ENCODE results near the gene ACACB.

The ACACB gene

DNA sequence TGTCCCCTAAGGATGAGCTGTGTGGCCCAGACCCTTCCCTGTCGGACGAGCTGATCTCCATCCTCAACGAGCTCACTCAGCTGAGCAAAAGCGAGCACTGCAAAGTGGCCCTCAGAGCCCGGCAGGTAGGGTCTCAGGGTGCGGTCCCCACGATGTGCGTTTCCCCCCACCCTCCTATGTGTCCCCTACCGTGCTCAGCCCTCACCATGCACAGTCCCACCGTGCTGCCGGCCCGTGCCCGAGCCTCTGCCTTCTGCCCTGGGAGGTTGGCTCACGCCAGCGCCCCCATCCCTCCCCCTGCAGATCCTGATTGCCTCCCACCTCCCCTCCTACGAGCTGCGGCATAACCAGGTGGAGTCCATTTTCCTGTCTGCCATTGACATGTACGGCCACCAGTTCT, 106.1 kb downstream of the ACACB start:
- no peak for DNase-seq

DNA sequence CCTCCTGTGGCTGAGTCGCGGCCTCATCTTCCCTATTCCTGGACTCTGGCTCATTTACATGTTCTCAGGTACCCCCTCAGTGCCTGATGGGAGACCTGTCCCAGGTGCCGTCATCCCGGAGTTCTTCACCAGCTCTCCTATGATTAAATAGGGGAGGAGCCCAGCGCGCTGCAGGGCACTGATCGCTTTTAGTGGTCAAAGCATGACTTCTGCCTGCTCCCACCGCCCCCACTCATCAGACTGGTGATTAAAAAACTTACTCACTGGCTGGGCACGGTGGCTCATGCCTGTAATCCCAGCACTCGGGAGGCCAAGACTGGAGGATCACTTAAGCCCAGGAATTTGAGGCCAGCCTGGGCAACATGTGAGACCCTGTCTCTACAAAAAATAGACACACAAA, 106.8 kb downstream of the ACACB start:
- DNase-seq, result no peak

GRCh38 chr12:109223868-109224267, 107.5 kb downstream of the ACACB start:
- DNase-seq, result no peak

DNA sequence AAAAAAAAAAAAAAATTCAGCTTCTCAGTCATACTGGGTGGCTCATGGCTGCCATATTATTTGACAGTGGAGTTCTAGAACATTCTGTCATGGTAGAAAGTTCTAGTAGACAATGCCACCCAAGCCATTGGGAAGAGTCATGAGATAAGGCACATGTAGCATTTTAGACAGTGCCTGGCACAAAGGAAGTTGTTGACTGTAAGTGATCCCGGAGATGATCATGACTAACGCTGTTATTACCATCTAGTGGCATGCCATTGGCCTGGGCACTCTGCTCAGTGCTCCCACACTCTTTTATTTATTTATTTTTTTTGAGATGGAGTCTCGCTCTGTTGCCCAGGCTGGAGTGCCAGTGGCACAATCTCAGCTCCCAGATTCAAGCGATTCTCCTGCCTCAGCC, 112.3 kb downstream of the ACACB start:
- no peak for DNase-seq

DNA sequence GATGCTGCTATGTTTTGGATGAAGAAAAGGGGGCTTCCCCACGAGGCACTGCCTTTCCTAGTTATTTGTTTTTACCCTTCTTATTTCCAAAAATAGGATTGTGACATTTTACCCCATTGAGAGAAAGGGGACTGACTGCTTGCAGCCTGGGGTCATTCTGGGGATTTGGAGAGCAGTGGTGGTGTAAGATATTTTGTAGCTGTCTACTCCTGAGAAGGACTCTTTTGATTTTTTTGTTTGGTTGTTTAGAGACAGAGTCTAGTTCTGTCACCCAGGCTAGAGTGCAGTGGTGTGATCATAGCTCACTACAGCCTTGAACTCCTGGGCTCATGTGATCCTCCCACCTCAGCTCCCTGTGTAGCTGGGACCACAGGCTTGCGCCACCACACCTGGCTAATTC, 113.8 kb downstream of the ACACB start:
- no peak for DNase-seq

- no peak for DNase-seq
These were observed 116.3 kb downstream of the ACACB start for GRCh38 chr12:109232731-109233130.

DNA sequence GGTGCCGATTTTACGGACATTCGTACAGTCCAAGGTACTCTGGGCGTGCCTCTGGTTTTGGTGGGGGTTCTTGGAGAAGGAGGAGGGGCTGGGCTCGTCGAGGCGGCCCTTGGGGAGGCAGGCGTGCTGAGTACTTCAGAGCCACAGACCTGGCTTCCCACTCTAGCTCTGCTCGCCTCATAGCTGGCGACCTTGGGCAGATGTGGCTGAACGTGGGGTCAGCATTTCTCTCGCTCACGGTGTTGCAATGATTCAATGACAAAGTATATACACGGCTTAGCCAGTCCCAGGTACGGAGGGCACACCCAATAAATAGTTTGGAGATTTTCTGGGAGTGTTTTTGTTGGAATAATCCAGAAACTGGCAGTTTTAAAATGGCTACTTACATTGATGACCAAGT, 117.6 kb downstream of the ACACB start:
- DNase-seq, result no peak

DNA sequence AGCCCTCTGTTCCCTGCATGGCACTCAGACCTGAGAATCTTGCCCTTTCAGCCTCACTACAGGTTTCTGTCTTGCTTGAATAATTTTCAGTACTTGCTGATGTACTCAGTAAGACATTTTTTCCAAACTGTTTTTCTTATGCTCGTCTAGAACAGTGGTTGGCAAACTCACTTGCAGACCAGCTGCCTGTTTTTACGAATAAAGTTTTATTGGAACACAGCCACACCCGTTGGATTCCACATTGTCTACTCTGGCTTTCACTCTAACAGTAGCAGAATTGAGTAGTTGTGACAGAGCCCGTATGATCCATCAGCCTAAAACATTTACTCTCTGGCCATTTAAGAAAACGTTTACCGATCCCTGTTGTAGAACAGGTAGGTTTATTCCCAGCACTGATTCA, 119.9 kb downstream of the ACACB start:
- no peak for DNase-seq

- no peak for DNase-seq
These were observed 122.8 kb downstream of the ACACB start for GRCh38 chr12:109239179-109239578.

- no peak for DNase-seq
These were observed 123.3 kb downstream of the ACACB start for GRCh38 chr12:109239691-109240090.

DNA sequence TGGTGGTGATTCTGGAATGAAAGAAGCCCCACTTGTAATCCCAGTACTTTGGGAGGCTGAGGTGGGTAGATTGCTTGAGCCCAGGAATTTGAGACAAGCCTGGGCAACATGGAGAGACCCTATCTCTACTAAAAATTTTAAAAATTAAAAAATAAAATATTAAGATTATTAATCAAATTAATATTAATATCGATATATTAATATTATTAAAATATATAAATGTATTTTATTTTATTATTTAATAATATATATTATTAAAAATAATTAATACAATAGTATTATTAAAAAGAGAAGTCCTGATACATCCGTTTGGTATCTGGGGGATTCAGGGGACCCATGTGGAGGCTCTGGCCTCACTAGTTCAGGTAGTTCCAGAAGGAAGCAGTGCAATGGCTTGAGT, 124.0 kb downstream of the ACACB start:
- no peak for DNase-seq

DNA sequence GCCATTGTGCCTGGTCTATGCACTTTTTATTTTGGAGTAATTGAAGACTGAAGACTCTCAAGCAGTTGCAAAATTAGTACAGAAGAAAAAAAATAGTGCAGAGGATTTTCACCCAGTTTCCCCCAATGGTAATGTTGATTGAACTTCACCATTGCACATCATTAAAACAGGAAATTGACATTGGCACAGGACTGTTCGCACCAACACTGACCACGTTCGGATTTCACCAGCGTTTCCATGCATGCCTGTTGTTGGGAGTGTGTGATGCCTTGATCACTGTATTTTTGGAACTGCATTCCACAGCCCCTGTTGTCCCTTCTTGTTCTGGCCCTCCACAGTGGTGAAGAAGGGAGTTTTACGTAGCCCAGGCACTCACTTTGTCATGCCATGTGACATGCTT, 125.5 kb downstream of the ACACB start:
- DNase-seq, result no peak

GRCh38 chr12:109244073-109244472, 127.7 kb downstream of the ACACB start:
- no peak for DNase-seq

GRCh38 chr12:109246221-109246620, 129.8 kb downstream of the ACACB start:
- no peak for DNase-seq

GRCh38 chr12:109247831-109248654, 131.7 kb downstream of the ACACB start:
- DNase-seq, result no peak

DNA sequence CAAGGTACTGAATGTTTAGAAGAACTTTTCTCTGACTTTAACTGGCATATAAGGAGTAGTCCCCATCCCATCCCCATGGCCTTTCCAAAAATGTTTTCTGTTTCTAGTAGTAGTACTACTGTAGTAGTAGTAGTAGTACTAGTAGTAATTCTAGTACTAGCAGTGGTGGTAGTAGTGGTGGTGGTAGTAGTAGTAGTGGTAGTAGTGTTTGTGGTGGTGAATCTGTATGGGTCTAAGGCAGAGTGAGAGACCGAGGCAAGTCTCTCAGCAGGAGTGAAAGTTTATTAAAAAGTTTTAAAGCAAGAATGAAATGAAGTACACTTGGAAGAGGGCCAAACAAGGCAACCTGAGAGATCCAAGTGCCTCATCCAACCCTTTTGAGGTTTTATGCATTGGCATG, 134.1 kb downstream of the ACACB start:
- DNase-seq, result no peak

DNA sequence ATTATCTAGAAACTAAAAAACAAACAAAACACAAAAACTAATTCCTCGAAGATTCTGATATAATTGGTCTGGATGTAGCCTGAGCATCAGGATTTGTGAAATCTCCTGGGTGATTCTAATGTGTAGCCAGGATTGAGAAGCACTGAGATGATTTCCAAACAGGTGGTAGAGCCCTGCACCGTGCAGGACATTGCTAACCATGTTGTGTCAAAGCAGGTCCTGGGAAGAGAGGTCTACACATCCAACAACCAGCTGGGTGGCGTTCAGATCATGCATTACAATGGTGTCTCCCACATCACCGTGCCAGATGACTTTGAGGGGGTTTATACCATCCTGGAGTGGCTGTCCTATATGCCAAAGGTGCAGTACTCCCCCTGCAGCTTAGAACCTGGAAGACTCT, 136.4 kb downstream of the ACACB start:
- no peak for DNase-seq

GRCh38 chr12:109253913-109254544, 137.6 kb downstream of the ACACB start:
- DNase-seq, result no peak

- DNase-seq, result no peak
These were observed 139.0 kb downstream of the ACACB start for GRCh38 chr12:109255377-109255776.

GRCh38 chr12:109256011-109256410, 139.6 kb downstream of the ACACB start:
- no peak for DNase-seq

- DNase-seq, result no peak
These were observed 141.8 kb downstream of the ACACB start for GRCh38 chr12:109258201-109258600.

DNA sequence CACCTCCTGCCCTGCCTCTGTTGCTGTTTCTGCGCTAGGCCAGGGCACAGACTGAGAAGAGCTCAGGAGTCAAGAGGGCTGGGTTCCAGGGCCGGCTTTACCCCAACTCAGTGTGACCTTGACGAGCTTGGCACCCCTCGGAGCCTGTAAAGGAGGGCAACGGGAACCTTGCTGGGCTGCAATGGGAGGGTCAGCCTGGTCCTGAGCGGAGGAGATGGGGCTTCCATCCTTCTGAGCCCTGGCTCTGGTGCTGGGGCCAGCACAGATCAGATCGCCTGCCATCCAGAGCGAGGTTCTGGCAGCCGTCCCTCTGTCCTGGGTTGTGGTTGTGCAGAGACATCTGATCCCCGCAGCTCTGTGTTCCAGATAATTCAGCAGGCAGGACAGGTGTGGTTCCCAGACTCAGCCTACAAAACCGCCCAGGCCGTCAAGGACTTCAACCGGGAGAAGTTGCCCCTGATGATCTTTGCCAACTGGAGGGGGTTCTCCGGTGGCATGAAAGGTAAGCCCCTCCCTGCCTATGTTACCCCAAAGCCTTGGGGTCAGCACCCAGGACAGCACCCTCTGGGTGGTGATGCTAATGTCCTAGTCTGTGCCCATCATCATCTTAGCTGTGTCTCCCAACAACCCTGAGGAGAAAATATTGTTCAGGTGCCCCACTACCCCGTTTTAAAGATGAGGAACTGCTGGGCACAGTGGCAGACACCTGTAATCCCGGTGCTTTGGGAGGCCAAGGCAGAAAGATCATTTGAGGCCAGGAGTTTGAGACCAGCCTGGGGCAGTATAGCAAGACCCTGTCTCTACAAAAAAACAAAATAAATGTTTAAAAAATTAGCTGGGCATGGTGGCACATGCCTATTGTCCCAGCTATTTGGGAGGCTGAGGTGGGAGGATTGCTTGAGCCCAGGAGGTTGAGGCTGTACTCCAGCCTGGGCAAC, 142.5 kb downstream of the ACACB start:
- no peak for DNase-seq

- DNase-seq, result no peak
These were observed 143.1 kb downstream of the ACACB start for GRCh38 chr12:109259545-109259895.

DNA sequence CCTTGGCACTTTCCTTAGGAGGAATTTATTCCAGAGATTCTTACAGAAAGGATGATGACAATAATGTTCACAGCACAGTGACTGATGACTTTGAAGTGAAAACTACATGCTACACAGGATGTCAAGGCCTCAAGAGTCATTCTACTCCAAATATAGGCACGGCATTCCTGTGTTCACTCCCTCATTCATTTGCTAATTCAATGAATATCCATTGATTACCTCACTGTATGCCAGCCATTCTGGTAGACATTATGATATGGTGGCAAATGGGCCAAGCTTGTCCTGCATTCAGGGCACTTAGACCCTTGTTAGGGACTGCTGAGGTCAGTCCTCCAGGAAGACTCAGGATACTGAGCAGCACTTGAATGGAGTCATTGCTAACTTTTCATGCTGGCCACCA, 144.7 kb downstream of the ACACB start:
- no peak for DNase-seq
